Activated CD4-positive, CD25-positive, alpha-beta regulatory T cell (primary cell): Measurements from ENCODE around the gene GPR39.
"Not testable (repeated sequence)": the region's sequence is repeated elsewhere in the genome, so short reads cannot be mapped to it uniquely, and the experiment has no call there.

ENCODE experiments used
- DNase-seq, 4 experiments: peaks; one replicate each; lab custom pipeline; 2025; lab: John Stamatoyannopoulos, UW

Gene GPR39

GRCh38 chr2:132416723-132417395 is at the start of gene GPR39:
Gene GPR39 (plus strand): TSS chr2:132416805.
- DNase-seq = no peak

- DNase-seq = no peak
Measured at GRCh38 chr2:132368191-132368590, 48.4 kb upstream of the GPR39 start.

- no peak for DNase-seq
Measured at GRCh38 chr2:132372276-132372675, 44.3 kb upstream of the GPR39 start.

GRCh38 chr2:132373391-132374135 is 43.0 kb upstream of the GPR39 start:
- no peak for DNase-seq

GRCh38 chr2:132374151-132374550 is 42.5 kb upstream of the GPR39 start:
- no peak for DNase-seq

- DNase-seq = no peak
Measured at GRCh38 chr2:132374551-132374950, 42.1 kb upstream of the GPR39 start.

- DNase-seq = no peak
Measured at GRCh38 chr2:132374961-132375360, 41.6 kb upstream of the GPR39 start.

- DNase-seq = no peak
Measured at GRCh38 chr2:132381376-132381775, 35.2 kb upstream of the GPR39 start.

GRCh38 chr2:132383956-132384355 is 32.6 kb upstream of the GPR39 start:
- DNase-seq = no peak

- no peak for DNase-seq
Measured at GRCh38 chr2:132384491-132385151, 32.0 kb upstream of the GPR39 start.

GRCh38 chr2:132387126-132387525 is 29.5 kb upstream of the GPR39 start:
- DNase-seq = no peak

- DNase-seq = no peak
Measured at GRCh38 chr2:132390076-132390475, 26.5 kb upstream of the GPR39 start.

GRCh38 chr2:132391378-132391777 is 25.2 kb upstream of the GPR39 start:
- no peak for DNase-seq

- no peak for DNase-seq
Measured at GRCh38 chr2:132392221-132392620, 24.4 kb upstream of the GPR39 start.

- DNase-seq = no peak
Measured at GRCh38 chr2:132392879-132393278, 23.7 kb upstream of the GPR39 start.

GRCh38 chr2:132397042-132397441 is 19.6 kb upstream of the GPR39 start:
- DNase-seq = not testable (repeated sequence)

GRCh38 chr2:132400169-132400900 is 16.3 kb upstream of the GPR39 start:
- no peak for DNase-seq

GRCh38 chr2:132400901-132401240 is 15.7 kb upstream of the GPR39 start:
- DNase-seq = no peak

- no peak for DNase-seq
Measured at GRCh38 chr2:132401326-132401725, 15.3 kb upstream of the GPR39 start.

GRCh38 chr2:132403146-132403545 is 13.5 kb upstream of the GPR39 start:
- no peak for DNase-seq

GRCh38 chr2:132404056-132404455 is 12.5 kb upstream of the GPR39 start:
- DNase-seq = no peak

- DNase-seq = no peak
Measured at GRCh38 chr2:132407784-132408183, 8.8 kb upstream of the GPR39 start.

- DNase-seq = no peak
Measured at GRCh38 chr2:132412021-132412420, 4.6 kb upstream of the GPR39 start.
